ENCODE data around the gene PRM1. TPM values are rescaled to one million over a fixed set of nuclear protein-coding genes. Genes with fewer than 3 reads are reported as not detected.

The PRM1 gene
- total RNA-seq (2012; rRNA removed) (not detected in 2 replicates), polyA plus RNA-seq (2012; rRNA removed) (not detected in 2 replicates), Bru-seq, nascent RNA (not detected), BruChase-seq, experiment 1, labeled RNA remaining after a 6-hour chase (not detected), BruChase-seq, experiment 2, labeled RNA remaining after a 2-hour chase (not detected)
- polyA plus RNA-seq (2012; cell fraction: cytosol; rRNA removed), result not detected in 2 replicates
- not detected in 2 replicates for polyA plus RNA-seq (2012; cell fraction: nucleus; rRNA removed; ENCODE audit: low replicate concordance)
- long read RNA-seq, result 0 reads

- peaks cover 23% of the 10 kb centered on the region for H3K27me3 ChIP-seq (ENCODE audit: control insufficient read depth, insufficient read depth, low read length)
- H2AK5ac ChIP-seq (ENCODE audit: low read depth, low read length), result no peak within 1 kb of the TSS
- WGBS, 2 experiments (ENCODE audit: extremely low coverage in 2 of 2, insufficient read length in 1 of 2), result 76% methylated on average over 8 of the region's 25 CpGs; no CpG with 5 or more reads in 1 of the 2 experiments
- DNase-seq (no peak), ATAC-seq (ENCODE audit: low read depth) (no peak)
- dilution Hi-C loops (cut with HindIII; ENCODE audit: low sequenced_read_pairs, unreplicated experiment) (no loop called here), in situ Hi-C loops (cut with MboI; ENCODE audit: low sequenced_read_pairs) (no loop called here), intact Hi-C loops (cut with micrococcal nuclease) (no loop called here)
- no peak within 1 kb of the TSS for H2BK15ac ChIP-seq (ENCODE audit: low read depth, low read length)
- no peak within 1 kb of the TSS for H3K4me3 ChIP-seq (ENCODE audit: insufficient read depth, low read depth, low read length)
- H2BK5ac ChIP-seq (ENCODE audit: low read depth, low read length, poor library complexity, severe bottlenecking), result no peak within 1 kb of the TSS
- no peak within 1 kb of the TSS for H3K4me2 ChIP-seq (ENCODE audit: low read depth, low read length)
- H2BK120ac ChIP-seq (ENCODE audit: low read depth, low read length), result no peak within 1 kb of the TSS
- no peak within 1 kb of the TSS for H3K4ac ChIP-seq (ENCODE audit: low read depth, low read length)
- no peak within 1 kb of the TSS for H3K9ac ChIP-seq (ENCODE audit: low read depth, low read length)
- H4K8ac ChIP-seq (ENCODE audit: low read depth in 2 of 2, low read length in 2 of 2), result no peak within 1 kb of the TSS
- POLR2A ChIA-PET (ENCODE audit: unreplicated experiment), result no interaction called here
- H4K5ac ChIP-seq (ENCODE audit: low read depth, low read length), result no peak within 1 kb of the TSS
- H3K27ac ChIP-seq (ENCODE audit: insufficient read depth, low read length), result no peak within 1 kb of the TSS
- no peak within 1 kb of the TSS for H4K91ac ChIP-seq (ENCODE audit: insufficient read depth, low read depth, low read length)
- H3K23ac ChIP-seq (ENCODE audit: low read depth, low read length), result no peak within 1 kb of the TSS
- H3K9me3 ChIP-seq (ENCODE audit: control insufficient read depth, insufficient read depth, low read length), result peaks cover 7% of the 10 kb centered on the region
- H3K14ac ChIP-seq (replicated peaks; ENCODE audit: low read depth, low read length), result no peak within 1 kb of the TSS
- no peaks in the 10 kb centered on the region for H3K36me3 ChIP-seq (ENCODE audit: control insufficient read depth, insufficient read depth, low read length)
- no TSS peak for BruUV-seq (replicated peaks)
- H3K79me1 ChIP-seq (ENCODE audit: low read depth in 1 of 2, low read length in 2 of 2), result no peaks in the 10 kb centered on the region
- no peak within 1 kb of the TSS for H2BK20ac ChIP-seq (ENCODE audit: low read depth, low read length)
- no peak for TF ChIP-seq MAFK (IDR thresholded peaks at IDR 0.05; ENCODE audit: low read depth, low read length)
- no peak for TF ChIP-seq MAZ (IDR thresholded peaks at IDR 0.05; ENCODE audit: borderline replicate concordance, low read depth, low read length)
- TF ChIP-seq CHD1 (IDR thresholded peaks at IDR 0.05; ENCODE audit: low read depth, low read length), result no peak
- TF ChIP-seq SMC3 (IDR thresholded peaks at IDR 0.05; ENCODE audit: low read depth, low read length), result no peak
- TF ChIP-seq CEBPB (IDR thresholded peaks at IDR 0.05; ENCODE audit: low read depth, low read length), result no peak
- TF ChIP-seq USF2 (IDR thresholded peaks at IDR 0.05; ENCODE audit: low read depth, low read length), result no peak
- TF ChIP-seq POLR2A (IDR thresholded peaks at IDR 0.05; ENCODE audit: low read depth, low read length), result no peak
- no peaks in the 10 kb centered on the region for H3K9me1 ChIP-seq (ENCODE audit: insufficient read depth, low read length)
- CTCF ChIA-PET, result no interaction called here
- H4K20me1 ChIP-seq (ENCODE audit: insufficient read depth, low read length), result no peaks in the 10 kb centered on the region
- no peaks in the 10 kb centered on the region for H3K4me1 ChIP-seq (ENCODE audit: control insufficient read depth, insufficient read depth, low read length)
- H2AFZ ChIP-seq (replicated peaks; ENCODE audit: low read length, poor library complexity), result no peak within 1 kb of the TSS
- H3K56ac ChIP-seq (ENCODE audit: extremely low read depth, insufficient read depth, low read length), result no peak within 1 kb of the TSS
- H2AK9ac ChIP-seq (replicated peaks; ENCODE audit: low read depth, low read length, poor library complexity), result no peak within 1 kb of the TSS
- no peak within 1 kb of the TSS for H3K18ac ChIP-seq (ENCODE audit: low read depth, low read length)
Observed at GRCh38 chr16:11280616-11281522, at the start of gene PRM1. Gene PRM1, minus strand, starts transcription at chr16:11281330. Its CDS starts 92 bp downstream, at chr16:11281238.
